GM12801 (cell line): Measurements from ENCODE around the gene TTYH1.

Experiments used
- CTCF ChIP-seq: IDR thresholded peaks from one replicate; pipeline ENCODE4 v1.5.1; 2011; ENCODE audit warnings: control low read depth; ENCODE audit not compliant: insufficient read length; ENCODE audit errors: extremely low read depth

Gene TTYH1

GRCh38 chr19:54463531-54464043, 48.3 kb downstream of the TTYH1 start, which contains the start of gene LENG9:
Gene LENG9 (minus strand): TSS chr19:54463778. CDS start chr19:54463526, 252 bp downstream.
- TF ChIP-seq CTCF, result no peak

- TF ChIP-seq CTCF, result no peak
These were observed 48.9 kb downstream of the TTYH1 start for GRCh38 chr19:54464044-54464629.

GRCh38 chr19:54464630-54465425, 49.6 kb downstream of the TTYH1 start:
- no peak for TF ChIP-seq CTCF

DNA sequence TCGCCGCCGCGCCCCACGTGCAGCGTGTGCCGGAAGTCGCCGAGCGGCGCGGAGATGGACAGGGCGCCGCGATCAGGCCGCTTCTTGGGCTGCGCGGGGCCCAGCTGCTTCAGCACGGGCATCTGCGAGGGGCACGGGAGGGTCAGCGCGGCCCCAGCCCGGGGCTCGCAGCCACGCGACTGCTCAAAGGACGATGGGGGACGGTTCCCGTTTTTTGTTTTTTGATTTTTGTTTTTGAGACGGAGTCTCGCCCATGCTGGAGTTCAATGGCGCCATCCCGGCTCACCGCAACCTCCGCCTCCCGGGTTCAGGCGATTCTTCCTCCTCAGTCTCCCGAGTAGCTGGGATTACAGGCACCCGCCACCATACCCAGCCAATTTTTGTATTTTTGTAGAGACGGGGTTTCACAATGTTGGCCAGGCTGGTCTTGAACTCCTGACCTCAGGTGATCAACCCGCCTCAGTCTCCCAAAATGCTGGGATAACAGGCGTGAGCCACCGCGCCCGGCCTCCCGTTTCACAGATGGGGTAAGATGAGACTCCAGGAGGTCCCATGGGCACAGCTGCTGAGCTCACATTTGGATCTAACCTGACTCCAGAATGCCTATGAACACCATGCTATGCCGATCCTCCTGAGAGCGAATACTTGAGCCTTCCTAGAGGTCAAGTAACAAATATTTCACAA, 50.3 kb downstream of the TTYH1 start:
- no peak for TF ChIP-seq CTCF

DNA sequence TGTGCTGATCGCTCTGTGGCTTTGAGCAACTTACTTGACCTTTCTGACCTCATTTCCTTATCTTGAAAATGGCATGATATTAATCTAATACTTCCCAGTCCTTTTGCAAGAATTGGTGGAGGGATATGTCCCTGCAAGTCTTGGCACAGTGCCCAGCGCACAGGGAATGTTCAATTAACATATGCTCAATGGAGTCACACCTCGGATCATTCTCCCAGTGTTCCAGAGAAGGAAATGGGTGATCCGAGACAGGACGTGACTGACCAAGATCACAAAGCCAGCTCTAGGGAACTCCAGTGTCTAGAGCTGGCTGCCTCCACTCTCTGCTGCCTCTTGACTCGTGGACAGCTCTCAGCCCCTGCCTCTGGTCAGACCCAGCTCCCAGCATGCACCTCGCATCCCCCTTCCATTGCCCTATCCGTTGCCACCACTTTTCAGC, 54.3 kb downstream of the TTYH1 start:
- no peak for TF ChIP-seq CTCF

DNA sequence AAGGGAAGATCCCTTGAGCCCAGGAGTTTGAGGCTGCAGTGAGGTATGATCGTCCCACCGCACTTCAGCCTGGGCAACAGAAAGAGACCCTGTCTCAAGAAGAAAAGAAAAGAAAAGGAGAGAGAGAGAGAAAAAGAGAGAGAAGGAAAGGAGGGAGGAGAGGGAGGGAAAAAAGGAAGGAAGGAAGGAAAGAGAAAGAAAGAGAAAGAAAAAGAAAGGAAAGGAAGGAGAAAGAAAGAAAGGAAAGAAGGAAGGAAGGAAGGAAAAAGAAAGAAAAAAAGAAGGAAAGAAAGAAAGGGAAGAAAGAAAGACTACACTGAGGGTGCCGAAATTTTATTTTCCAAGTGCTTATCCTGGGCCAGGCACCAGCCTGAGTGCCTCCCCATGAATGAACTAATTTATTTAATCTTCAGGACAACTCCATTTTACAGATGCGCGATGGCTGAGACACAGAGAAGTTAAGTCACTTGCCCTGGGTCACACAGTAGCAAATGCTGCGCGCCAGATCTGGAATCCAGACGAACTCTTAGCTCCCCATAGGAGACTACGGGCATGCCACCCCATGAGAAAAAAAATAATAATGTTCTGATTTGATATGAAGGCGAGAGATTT, 55.1 kb downstream of the TTYH1 start:
- TF ChIP-seq CTCF, result no peak

GRCh38 chr19:54470991-54471782, 55.9 kb downstream of the TTYH1 start:
- TF ChIP-seq CTCF, result no peak
